Fibroblast of lung (primary cell): ENCODE results near the gene GAA.

ENCODE experiments used
- EZH2 ChIP-seq: IDR thresholded peaks from 2 replicates; pipeline ENCODE4 v1.5.1; 2012; ENCODE audit warnings: low read length, control low read depth, mild to moderate bottlenecking; ENCODE audit errors: missing control alignments
- TF ChIP-seq, protein P1 (sequence below), 2 donors: IDR thresholded peaks in 1 of 2; conservative IDR thresholded peaks in 1 of 2; 1 replicate in 1 of 2; 2 replicates in 1 of 2; pipeline ENCODE4 v1.5.1; 2011 to 2012; ENCODE audit warnings: low read length in 2 of 2, control low read depth in 1 of 2, inconsistent platforms in 1 of 2, low read depth in 1 of 2, mild to moderate bottlenecking in 1 of 2

DNA sequence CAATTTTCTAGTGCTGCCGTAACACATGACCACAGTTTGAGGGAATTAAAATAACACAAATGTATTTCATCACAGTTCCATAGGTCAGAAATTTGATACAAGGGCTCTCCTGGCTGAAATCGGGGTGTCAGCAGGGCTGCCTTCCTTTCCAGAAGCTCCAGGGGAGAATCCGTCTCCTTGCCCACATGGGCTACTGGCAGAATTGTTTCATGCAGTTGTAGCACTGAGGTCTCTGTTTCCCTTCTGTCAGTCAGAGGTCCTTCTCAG, 25.0 kb downstream of the GAA start:
- TF ChIP-seq, protein P1, sequence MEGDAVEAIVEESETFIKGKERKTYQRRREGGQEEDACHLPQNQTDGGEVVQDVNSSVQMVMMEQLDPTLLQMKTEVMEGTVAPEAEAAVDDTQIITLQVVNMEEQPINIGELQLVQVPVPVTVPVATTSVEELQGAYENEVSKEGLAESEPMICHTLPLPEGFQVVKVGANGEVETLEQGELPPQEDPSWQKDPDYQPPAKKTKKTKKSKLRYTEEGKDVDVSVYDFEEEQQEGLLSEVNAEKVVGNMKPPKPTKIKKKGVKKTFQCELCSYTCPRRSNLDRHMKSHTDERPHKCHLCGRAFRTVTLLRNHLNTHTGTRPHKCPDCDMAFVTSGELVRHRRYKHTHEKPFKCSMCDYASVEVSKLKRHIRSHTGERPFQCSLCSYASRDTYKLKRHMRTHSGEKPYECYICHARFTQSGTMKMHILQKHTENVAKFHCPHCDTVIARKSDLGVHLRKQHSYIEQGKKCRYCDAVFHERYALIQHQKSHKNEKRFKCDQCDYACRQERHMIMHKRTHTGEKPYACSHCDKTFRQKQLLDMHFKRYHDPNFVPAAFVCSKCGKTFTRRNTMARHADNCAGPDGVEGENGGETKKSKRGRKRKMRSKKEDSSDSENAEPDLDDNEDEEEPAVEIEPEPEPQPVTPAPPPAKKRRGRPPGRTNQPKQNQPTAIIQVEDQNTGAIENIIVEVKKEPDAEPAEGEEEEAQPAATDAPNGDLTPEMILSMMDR (conservative IDR thresholded peaks at IDR 0.05 in 1 of 2, IDR thresholded peaks at IDR 0.05 in 1 of 2; ENCODE audit: low read depth in 1 of 2, low read length in 2 of 2) = no peak
- TF ChIP-seq EZH2 = no peak
